ENCODE results near the gene PRR22.
A peak's percentile ranks its signal among the peaks of the same experiment; 100 is the strongest.

PRR22 gene

GRCh38 chr19:5803752-5804515 is 19.4 kb upstream of the PRR22 start:
- peak overlapping the region; percentile 82 for H3K4me3 Mint-ChIP-seq
- DNase-seq (ENCODE audit: low spot score in 2 of 2) (peak; percentile 96 to 97), ATAC-seq (peak; percentile 93)
- H3K4me1 Mint-ChIP-seq: peaks cover 29% of the 10 kb centered on the region
- no peaks in the 10 kb centered on the region for H3K9me3 Mint-ChIP-seq
- peak overlapping the region; percentile 88 for H3K27ac Mint-ChIP-seq
- no peaks in the 10 kb centered on the region for H3K36me3 Mint-ChIP-seq

DNA sequence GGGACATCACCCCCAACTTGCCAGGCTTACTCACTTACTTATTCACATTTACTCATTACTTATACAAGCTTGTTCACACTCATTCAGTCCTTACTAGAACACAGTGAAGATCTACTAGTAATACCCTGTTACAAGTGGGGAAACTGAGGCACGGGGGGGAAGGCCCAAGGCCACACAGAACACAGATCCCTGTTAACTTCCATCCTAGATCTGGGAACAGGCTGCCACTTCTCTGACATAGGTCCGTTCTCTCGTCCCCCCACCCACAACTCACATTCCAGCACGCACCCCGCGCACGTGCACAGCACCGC is 18.9 kb upstream of the PRR22 start:
- ATAC-seq (no peak), DNase-seq (ENCODE audit: low spot score in 2 of 2) (no peak)
- Mint-ChIP-seq H3K27ac (no peak overlapping the region), H3K4me3 (peak overlapping the region; percentile 82), H3K36me3 (no peaks in the 10 kb centered on the region), H3K9me3 (no peaks in the 10 kb centered on the region), H3K4me1 (peaks cover 29% of the 10 kb centered on the region)

DNA sequence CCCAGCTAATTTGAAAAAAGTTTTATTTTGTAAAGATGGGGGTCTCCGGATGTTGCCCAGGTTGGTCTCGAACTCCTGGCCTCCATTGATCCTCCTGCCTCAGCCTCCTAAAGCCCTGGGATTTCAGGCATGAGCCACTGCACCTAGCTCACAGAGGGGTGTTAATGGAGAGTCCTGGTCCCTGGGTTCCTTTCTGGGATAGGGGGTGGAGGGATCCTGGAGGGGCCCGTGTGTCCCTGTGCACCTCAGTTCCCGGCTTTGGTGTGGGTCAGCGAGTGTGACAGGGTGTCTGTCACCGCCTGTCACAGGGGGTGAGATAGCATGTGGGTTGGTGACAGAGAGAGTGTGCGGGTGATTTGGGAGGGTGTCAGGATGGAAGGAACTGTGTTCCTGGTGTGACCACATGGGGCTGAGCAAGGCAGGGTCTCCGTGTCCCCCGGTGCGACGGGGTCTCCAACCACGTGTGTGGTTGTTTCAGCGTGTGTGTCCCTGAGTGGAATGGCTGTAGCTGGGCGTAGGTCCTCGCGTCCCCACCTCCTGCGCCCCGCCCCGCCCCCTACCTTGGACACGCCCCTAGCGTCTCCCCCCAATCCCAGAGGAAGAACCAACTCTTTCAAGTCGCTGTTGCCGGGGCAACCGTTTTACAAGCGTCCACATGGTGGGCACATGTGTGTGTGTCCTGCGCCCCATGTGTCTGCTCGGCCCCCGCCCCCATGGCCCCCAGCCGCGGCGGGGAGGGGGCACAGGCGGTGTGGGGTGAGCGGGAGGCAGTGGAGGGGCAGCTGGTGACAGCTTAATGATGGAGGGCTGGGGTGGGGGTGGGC is 17.5 kb upstream of the PRR22 start:
- Mint-ChIP-seq H3K4me1 (peaks cover 29% of the 10 kb centered on the region), H3K27ac (no peak overlapping the region), H3K36me3 (no peaks in the 10 kb centered on the region), H3K4me3 (peak overlapping the region; percentile 82), H3K9me3 (no peaks in the 10 kb centered on the region)
- DNase-seq (ENCODE audit: low spot score in 2 of 2): no peak
- no peak for ATAC-seq

GRCh38 chr19:5800361-5801270 is 16.1 kb upstream of the PRR22 start:
- Mint-ChIP-seq H3K4me3 (no peak overlapping the region), H3K9me3 (no peaks in the 10 kb centered on the region), H3K27ac (no peak overlapping the region), H3K4me1 (peaks cover 29% of the 10 kb centered on the region), H3K36me3 (no peaks in the 10 kb centered on the region)
- no peak for ATAC-seq
- no peak for DNase-seq (ENCODE audit: low spot score in 2 of 2)

GRCh38 chr19:5799247-5800241 is 15.0 kb upstream of the PRR22 start:
- H3K4me3 Mint-ChIP-seq: no peak overlapping the region
- DNase-seq (ENCODE audit: low spot score in 2 of 2) (no peak), ATAC-seq (no peak)
- no peak overlapping the region for H3K27ac Mint-ChIP-seq
- H3K9me3 Mint-ChIP-seq: no peaks in the 10 kb centered on the region
- H3K36me3 Mint-ChIP-seq: no peaks in the 10 kb centered on the region
- peaks cover 29% of the 10 kb centered on the region for H3K4me1 Mint-ChIP-seq

DNA sequence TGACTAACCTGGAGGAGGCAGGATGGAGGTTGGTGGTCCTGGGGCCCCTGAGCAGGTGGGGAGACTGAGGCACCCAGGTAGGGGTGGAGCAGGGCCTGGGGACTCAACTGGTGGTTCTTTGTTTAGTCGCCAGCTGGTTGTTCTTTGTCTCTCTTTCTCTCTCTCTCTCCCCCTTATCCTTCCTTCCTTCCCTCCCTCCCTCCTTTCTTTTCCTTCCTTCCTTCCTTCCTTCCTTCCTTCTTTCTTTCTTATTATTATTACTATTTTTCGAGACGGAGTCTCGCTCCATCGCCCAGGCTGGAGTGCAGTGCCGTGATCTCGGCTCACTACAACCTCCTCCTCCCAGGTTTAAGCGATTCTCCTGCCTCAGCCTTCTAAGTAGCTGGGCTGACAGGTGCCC is 13.7 kb upstream of the PRR22 start:
- no peak for ATAC-seq
- Mint-ChIP-seq H3K4me3 (no peak overlapping the region), H3K9me3 (no peaks in the 10 kb centered on the region), H3K27ac (no peak overlapping the region), H3K4me1 (peaks cover 17% of the 10 kb centered on the region), H3K36me3 (no peaks in the 10 kb centered on the region)
- DNase-seq (ENCODE audit: low spot score in 2 of 2): no peak

DNA sequence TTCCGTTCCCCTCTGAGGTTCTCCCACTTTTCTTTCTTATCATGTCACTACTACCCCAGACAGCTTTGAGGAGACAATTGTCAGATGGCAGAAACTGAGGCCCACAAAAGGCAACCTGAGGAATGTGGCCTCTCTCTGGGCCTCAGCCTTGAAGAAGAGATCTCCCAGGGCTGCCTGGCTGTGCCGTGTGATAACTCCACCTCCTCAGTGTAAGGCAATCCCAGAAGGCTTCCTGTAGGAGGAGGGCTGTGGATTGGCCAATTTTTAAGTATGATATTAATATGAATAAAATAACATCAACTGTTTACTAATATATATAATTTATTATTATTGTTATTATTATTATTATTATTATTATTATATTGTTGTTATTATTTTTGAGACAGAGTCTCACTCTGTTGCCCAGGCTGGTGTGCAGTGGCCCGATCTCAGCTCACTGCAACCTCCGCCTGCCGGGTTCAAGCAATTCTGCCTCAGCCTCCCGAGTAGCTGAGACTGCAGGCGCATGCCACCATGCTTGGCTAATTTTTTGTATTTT is 10.9 kb upstream of the PRR22 start:
- no peak overlapping the region for H3K4me3 Mint-ChIP-seq
- H3K4me1 Mint-ChIP-seq: peaks cover 9% of the 10 kb centered on the region
- H3K9me3 Mint-ChIP-seq: no peaks in the 10 kb centered on the region
- H3K27ac Mint-ChIP-seq: no peak overlapping the region
- peaks cover 8% of the 10 kb centered on the region for H3K36me3 Mint-ChIP-seq
- no peak for ATAC-seq
- DNase-seq (ENCODE audit: low spot score in 2 of 2): no peak

GRCh38 chr19:5793188-5793587 is 8.6 kb upstream of the PRR22 start:
- DNase-seq (ENCODE audit: low spot score in 2 of 2) (no peak), ATAC-seq (no peak)
- Mint-ChIP-seq H3K36me3 (peaks cover 31% of the 10 kb centered on the region), H3K4me3 (no peak overlapping the region), H3K27ac (no peak overlapping the region), H3K4me1 (peaks cover 20% of the 10 kb centered on the region), H3K9me3 (no peaks in the 10 kb centered on the region)

- no peaks in the 10 kb centered on the region for H3K9me3 Mint-ChIP-seq
- no peak overlapping the region for H3K27ac Mint-ChIP-seq
- no peak for DNase-seq (ENCODE audit: low spot score in 2 of 2)
- no peak for ATAC-seq
- H3K4me1 Mint-ChIP-seq: peaks cover 22% of the 10 kb centered on the region
- peaks cover 41% of the 10 kb centered on the region for H3K36me3 Mint-ChIP-seq
- no peak overlapping the region for H3K4me3 Mint-ChIP-seq
These were observed 7.7 kb upstream of the PRR22 start for GRCh38 chr19:5792224-5792623.

DNA sequence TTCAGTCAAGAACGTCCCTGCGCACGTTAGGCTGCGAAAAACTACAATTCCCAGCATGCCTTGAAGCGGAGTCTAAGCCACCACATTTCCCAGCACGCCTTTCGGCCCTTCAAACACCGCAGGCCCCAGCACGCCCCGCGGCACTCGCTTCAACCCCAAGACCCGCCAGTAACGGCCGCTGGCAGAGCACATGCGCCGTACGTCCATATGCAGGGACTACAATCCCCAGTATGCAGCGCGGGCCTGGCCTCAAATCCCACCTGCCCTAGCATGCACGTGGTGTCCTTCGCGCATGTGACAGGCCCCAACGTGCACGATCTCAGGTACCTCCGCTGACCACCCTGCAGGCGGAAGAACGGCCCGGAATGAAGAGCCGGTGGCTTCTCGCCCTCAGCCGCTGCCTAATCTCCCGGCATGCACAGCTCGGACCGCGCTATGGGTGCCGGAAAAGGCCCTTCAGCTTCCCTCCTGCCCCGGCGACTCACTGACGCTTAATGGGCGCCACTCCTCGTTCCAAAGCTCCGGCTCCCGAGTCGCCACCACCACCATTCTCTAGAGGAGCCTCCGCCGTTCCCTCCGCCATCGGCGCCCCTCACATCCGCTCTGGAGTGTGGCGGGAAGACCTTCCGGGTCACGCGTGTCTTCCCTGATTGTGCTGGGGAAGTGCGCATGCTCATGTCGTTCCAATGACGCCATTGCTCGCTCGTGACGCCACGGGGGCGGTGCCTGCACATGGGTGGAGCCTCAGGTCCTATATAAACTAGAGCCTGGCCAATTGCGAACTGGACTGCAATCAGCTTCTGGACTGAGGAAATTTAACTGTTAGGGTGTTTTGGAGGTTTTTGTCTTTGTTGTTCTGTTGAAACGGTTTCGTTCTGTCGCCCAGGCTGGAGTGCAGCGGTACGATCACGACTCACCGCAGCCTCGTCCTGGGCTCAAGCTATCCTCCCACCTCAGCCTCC is 6.3 kb upstream of the PRR22 start, which contains the start of gene DUS3L:
Gene DUS3L (minus strand): TSS at position 605 of the 962 bp plus-strand sequence. CDS start 22 bp downstream, at position 583.
- Mint-ChIP-seq H3K9me3 (no peaks in the 10 kb centered on the region), H3K4me1 (peaks cover 27% of the 10 kb centered on the region), H3K4me3 (peak within 1 kb of the TSS; percentile 94), H3K36me3 (peaks cover 55% of the 10 kb centered on the region), H3K27ac (peak within 1 kb of the TSS; percentile 99)
- peak; percentile 97 for ATAC-seq
- DNase-seq (ENCODE audit: low spot score in 2 of 2): peak; percentile 90 to 98

- peak overlapping the region; percentile 94 for H3K4me3 Mint-ChIP-seq
- H3K36me3 Mint-ChIP-seq: peaks cover 63% of the 10 kb centered on the region
These were observed 5.5 kb upstream of the PRR22 start for GRCh38 chr19:5789886-5790558.

DNA sequence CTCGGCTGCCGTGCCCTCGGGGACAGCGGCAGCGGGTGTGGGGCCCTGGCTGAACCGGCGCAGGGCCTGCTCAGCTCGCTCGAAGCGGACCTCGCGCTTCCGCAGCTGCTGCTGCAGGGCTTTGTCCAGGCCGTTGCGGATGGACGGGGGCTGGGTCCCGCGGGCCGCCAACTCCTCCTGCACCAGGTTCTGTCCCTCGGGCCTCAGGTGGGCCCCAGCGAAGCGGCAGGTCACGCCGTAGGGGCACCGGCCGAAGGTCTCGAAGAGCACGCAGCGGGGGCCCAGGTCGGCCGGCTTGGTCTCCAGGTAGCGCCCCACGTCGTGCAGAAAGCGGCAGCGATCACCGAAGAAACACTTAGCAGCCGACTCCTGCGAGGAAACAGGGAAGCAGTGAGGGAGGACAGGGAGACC is 4.8 kb upstream of the PRR22 start:
- ATAC-seq: no peak
- peaks cover 68% of the 10 kb centered on the region for H3K36me3 Mint-ChIP-seq
- no peak for DNase-seq (ENCODE audit: low spot score in 2 of 2)
- peaks cover 27% of the 10 kb centered on the region for H3K4me1 Mint-ChIP-seq
- peak overlapping the region; percentile 99 for H3K27ac Mint-ChIP-seq
- peak overlapping the region; percentile 94 for H3K4me3 Mint-ChIP-seq
- H3K9me3 Mint-ChIP-seq: no peaks in the 10 kb centered on the region

More at GRCh38 chr19:5789886-5790558, 5.5 kb upstream of the PRR22 start:
- Mint-ChIP-seq H3K27ac (peak overlapping the region; percentile 99), H3K9me3 (no peaks in the 10 kb centered on the region), H3K4me1 (peaks cover 27% of the 10 kb centered on the region)
- no peak for ATAC-seq
- no peak for DNase-seq (ENCODE audit: low spot score in 2 of 2)

DNA sequence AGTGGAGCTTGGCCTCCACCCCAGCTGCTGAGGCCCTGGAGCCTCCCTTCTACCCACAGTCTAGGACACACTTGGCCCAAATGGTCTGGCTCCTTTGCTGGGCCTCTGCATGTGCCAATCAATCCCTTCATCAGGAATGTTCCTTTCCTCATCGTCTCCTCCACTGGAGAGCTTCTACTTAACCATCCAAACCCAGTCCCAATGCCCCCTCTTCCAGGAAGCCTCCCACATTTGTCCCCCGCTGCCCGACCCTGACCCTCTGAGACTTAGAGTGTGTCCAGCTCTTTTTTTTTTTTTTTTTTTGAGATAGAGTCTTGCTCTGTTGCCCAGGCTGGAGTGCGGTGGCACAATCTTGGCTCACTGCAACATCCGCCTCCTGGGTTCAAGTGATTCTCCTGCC is 3.9 kb upstream of the PRR22 start:
- no peak for ATAC-seq
- no peak for DNase-seq (ENCODE audit: low spot score in 2 of 2)
- Mint-ChIP-seq H3K4me1 (peaks cover 27% of the 10 kb centered on the region), H3K27ac (no peak overlapping the region), H3K36me3 (peaks cover 68% of the 10 kb centered on the region), H3K9me3 (no peaks in the 10 kb centered on the region), H3K4me3 (peak overlapping the region; percentile 94)

All from stimulated activated effector memory CD8-positive, alpha-beta T cell treated with anti-CD3 and anti-CD28 coated beads, Interleukin-12 subunit alpha, Interleukin-12 subunit beta, amount 100 ng/mL, for 72 hours (primary cell).